GM19324 (cell line): ENCODE measurements around the gene FAM153A.
"Not testable (repeated sequence)": the region's sequence is repeated elsewhere in the genome, so short reads cannot be mapped to it uniquely, and the experiment has no call there.

Source experiments
- ATAC-seq: cut with Tn5 transposase; IDR thresholded peaks from one replicate; pipeline ENCODE4 v1.9.1; 2021; ENCODE audit warnings: mild to moderate bottlenecking, moderate library complexity; ENCODE audit not compliant: unreplicated experiment, low FRiP score

FAM153A gene

GRCh38 chr5:177782792-177783633, at the start of gene FAM153A:
Gene FAM153A, minus strand, starts transcription at chr5:177782899.
- ATAC-seq, result not testable (repeated sequence)

DNA sequence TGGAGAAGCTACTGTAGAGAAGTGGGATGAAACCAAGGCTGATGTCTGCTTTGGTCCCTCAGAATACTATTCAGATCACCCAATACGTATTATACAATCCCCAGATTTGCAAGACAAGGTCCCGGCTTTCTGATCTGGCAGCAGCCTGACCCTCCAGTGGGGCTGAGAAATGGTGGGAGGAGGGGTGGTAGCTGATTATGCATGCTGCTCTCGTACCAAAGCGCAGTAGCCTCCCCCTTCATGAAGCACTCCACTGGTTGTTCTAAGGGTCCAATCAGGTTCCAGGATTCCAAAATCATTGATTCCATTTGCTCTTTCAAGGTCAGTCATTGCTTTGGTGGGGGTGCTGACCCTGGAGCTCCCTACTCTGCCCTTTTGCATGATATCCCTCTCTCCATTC, 49.6 kb upstream of the FAM153A start:
- not testable (repeated sequence) for ATAC-seq

DNA sequence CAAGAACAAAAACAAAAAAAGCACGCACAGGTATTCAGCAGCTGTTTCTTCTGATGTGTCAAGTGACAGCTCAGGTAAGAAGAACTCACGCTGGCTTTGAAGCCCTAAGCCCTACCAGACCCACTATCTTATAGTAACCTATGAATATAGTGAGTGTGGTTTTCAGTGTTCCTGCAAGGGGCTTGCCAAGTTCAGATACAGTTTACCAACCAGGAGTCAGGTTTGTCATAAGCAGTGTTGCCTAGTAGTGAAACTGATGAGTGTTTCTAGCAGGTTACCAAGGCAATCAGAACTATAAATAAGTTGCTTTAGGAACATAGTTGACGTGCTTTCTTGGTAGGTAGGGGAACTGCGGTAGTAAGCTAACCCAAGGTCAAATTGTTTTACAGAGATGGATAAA, 43.4 kb upstream of the FAM153A start:
- ATAC-seq, result not testable (repeated sequence)

- not testable (repeated sequence) for ATAC-seq
These were observed 42.1 kb upstream of the FAM153A start for GRCh38 chr5:177824776-177825175.

DNA sequence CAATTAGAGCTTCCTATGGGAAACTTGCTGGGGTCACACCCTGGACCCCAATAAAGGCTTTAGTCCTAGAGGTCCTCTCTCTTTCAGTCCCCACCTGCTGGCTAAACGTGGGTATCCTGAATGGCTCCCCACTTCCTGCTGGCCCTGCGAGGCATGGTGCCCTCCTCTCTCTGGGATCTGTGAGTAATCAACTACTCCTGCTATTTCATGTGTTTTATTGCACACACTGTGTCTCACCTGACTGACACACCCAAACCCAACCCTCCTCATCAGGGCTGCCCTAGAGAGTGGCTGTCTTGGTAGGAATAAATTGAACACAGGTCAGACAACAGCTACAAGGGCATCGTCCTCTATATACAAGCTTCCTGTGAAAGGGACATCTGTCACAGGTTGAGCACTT, 39.8 kb upstream of the FAM153A start:
- ATAC-seq, result not testable (repeated sequence)

DNA sequence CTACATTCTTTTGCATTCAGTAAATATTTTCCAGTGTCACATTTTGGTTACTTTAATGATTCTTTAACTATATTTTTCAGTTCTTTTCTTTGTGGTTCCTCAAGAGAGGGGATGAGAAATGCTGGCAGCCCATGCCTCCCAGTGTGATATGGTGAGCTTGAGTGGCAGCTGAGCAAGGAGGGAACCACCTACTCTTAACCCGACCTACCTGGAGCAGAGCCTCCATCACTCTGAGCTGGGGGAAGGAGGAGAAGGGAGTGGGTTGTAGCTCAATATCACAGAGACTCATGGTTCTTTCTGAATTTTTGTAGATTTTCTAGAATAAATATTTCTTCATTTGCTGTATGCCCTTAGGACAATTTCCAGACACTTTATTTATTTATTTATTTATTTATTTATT, 37.0 kb upstream of the FAM153A start:
- not testable (repeated sequence) for ATAC-seq

DNA sequence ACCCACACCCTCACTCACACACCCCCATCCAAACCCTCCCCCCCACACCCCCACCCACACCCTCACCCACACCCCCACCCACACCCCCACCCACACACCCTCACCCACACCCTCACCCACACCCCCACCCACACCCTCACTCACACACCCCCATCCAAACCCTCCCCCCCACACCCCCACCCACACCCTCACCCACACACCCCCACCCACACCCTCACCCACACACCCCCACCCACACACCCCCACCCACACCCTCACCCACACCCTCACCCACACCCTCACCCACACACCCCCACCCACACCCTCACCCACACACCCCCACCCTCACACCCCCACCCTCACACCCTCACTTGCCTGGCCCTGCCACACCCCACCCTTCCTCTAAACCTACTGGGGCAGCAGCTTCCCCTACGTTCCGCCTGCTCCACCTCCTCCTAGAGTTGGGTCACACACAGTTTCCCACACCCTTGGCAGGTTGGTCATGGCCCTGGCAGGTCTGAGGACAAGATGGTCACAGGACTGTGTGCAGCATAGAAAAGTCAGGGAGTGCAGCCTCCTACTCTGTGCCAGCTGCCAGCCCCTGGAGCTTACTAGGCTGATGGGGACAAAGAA, 30.2 kb upstream of the FAM153A start:
- ATAC-seq, result not testable (repeated sequence)

GRCh38 chr5:177812160-177812743, 29.6 kb upstream of the FAM153A start:
- not testable (repeated sequence) for ATAC-seq

- ATAC-seq, result not testable (repeated sequence)
These were observed 26.7 kb upstream of the FAM153A start for GRCh38 chr5:177809209-177809913.

GRCh38 chr5:177808420-177808819, 25.7 kb upstream of the FAM153A start:
- ATAC-seq, result not testable (repeated sequence)

- not testable (repeated sequence) for ATAC-seq
These were observed 24.6 kb upstream of the FAM153A start for GRCh38 chr5:177807265-177807664.

- not testable (repeated sequence) for ATAC-seq
These were observed 18.7 kb upstream of the FAM153A start for GRCh38 chr5:177801427-177801826.

GRCh38 chr5:177798237-177798840, 15.6 kb upstream of the FAM153A start:
- not testable (repeated sequence) for ATAC-seq

GRCh38 chr5:177793272-177793671, 10.6 kb upstream of the FAM153A start:
- ATAC-seq, result not testable (repeated sequence)

- not testable (repeated sequence) for ATAC-seq
These were observed 8.9 kb upstream of the FAM153A start for GRCh38 chr5:177791649-177792048.

DNA sequence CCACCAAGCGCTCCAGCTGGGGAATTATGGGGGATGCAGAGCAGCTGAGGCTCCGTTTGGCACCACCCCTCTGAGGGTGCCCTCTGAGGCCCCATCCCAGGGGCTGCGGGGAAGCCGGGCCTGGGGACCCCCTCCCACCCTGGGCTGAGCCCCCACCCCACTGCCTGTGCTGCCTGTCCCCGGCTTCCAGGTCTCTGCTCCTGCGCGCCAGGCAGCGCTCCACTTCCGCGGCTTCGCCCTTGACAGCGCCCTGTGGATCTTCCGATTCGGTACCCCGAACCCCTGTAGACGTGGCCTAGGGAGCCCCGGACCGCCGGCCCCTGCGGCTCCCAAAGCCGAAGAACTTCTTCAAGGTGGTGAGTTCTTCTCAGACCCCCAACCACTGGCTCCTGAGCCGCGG, 530 bp downstream of the FAM153A start:
- ATAC-seq, result not testable (repeated sequence)

DNA sequence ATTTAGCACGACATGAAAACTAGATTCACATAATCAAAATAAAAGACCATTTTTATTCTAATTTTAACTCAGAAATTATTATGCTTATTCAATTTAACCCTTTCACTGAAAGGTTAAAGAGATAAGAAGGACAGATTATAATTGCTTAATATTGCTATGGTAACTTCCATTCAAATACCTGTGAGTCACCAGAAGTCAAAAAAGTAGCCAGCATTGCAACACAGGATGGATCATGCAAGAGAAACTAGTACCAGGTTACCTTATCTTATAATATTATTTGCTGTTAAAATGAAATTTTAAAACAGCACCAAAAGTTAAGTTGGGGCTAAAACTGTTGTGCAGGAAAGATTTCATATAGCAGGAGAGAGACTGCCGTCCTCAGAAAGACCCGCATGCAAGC, 11.5 kb downstream of the FAM153A start:
- not testable (repeated sequence) for ATAC-seq

DNA sequence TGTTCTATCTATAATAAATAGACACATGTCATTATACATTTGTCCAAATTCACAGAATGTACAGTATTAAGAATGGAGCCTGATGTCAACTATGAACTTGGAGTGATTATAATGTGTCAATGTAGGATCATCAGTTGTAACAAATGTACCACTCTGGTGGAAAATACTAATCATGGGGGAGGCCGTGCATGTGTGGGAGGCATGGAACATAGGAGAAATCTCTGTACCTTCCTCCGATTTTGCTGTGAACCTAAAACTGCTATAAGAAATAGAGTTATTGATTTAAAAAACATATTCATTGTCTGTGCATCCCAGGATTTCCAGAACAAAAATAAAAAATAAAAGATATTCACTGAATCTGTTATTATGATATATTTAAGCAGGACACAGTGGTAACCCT, 12.1 kb downstream of the FAM153A start:
- not testable (repeated sequence) for ATAC-seq

DNA sequence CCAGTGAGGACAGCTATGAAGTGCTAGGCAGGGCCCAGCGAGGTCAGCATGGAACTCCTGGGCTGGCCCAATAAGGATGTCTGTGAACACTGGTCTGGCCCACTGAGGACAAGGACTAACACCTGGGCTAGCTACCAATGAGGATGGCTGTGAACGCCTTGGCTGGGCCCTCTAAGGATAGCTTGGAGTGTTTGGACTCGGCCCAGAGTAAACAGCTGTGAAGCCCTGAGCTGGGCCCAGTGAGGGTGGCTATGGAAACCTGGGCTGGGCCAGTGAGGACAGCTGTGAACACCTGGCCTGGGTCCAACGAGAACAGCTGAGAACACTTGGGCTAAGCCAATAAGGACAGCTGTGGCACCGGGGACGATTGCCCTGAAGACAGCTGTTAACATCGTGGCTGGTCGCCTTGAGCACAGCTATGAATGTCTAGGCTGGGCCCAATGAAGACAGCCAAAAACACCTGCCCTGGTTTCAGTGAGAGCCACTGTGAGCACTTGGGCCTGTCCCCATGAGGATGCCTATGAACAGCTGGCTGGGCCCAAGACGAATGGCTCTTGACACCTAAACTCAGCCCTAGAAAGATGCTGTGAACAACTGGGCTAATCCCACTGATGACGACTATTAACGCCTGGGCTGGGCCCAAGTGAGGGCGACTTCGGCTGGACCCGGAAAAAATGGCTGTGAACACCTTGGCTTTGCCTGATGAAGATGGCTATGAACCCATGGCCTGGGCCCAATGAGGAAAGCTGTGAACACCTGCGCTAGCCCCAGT, 18.8 kb downstream of the FAM153A start:
- ATAC-seq, result not testable (repeated sequence)
